Endothelial cell of umbilical vein (primary cell): ENCODE data around the gene RNF150. TPM values are rescaled to one million over a fixed set of nuclear protein-coding genes. Genes with fewer than 3 reads are reported as not detected.

ENCODE experiments used
- BruUV-seq: library from RNA; stranded (reverse); fragments of 400-500 nt; replicated peaks from 2 replicates; lab custom pipeline; 2021; lab: Mats Ljungman, UMichigan
- CTCF ChIA-PET: fragments of 300-600, 350-600 bp; sonication (Branson Sonifier 250); formaldehyde crosslinking; loops from one replicate; lab custom pipeline; 2021; ENCODE audit warnings: antibody characterized with exemption, inconsistent platforms; lab: Charles Lee
- POLR2A ChIA-PET: fragments of 300-600, 350-600 bp; sonication (Branson Sonifier 250); formaldehyde crosslinking; loops from one replicate; lab custom pipeline; 2021; ENCODE audit warnings: antibody characterized with exemption, inconsistent platforms; lab: Charles Lee
- DNase-seq: peaks from one replicate; pipeline ENCODE4 v3.0.0-alpha.2; 2011; ENCODE audit warnings: low read depth, low spot score
- FAIRE-seq: peaks from 2 replicates; lab custom pipeline; 2011; peaks lifted over from hg19 to GRCh38; lab: Jason Lieb, UNC
- H2AFZ ChIP-seq: 2 replicates; pipeline ENCODE4 v1.6.0; 2012; ENCODE audit warnings: low read depth, low read length, control low read depth, inconsistent platforms
- H3K27ac ChIP-seq: 2 replicates; pipeline ENCODE4 v1.5.1; 2011; ENCODE audit warnings: low read depth, mild to moderate bottlenecking, control low read depth, low read length, moderate library complexity; ENCODE audit not compliant: insufficient read depth
- H3K27me3 ChIP-seq, 2 experiments: 2 replicates each; pipeline versions ENCODE4 v1.6.0 to v1.6.1; 2011; ENCODE audit warnings: low read length in 2 of 2, mixed read lengths in 1 of 2; ENCODE audit not compliant: control insufficient read depth in 2 of 2, insufficient read depth in 2 of 2
- H3K36me3 ChIP-seq, 2 experiments: 2 replicates in 1 of 2; 3 replicates in 1 of 2; pipeline ENCODE4 v1.5.1; 2011; ENCODE audit warnings: low read length in 2 of 2, mild to moderate bottlenecking in 1 of 2, moderate library complexity in 1 of 2; ENCODE audit not compliant: control insufficient read depth in 2 of 2, insufficient read depth in 2 of 2; ENCODE audit errors: extremely low read depth in 1 of 2
- H3K4me1 ChIP-seq: 3 replicates; pipeline ENCODE4 v1.5.1; 2011; ENCODE audit warnings: mild to moderate bottlenecking, low read length; ENCODE audit not compliant: control insufficient read depth, insufficient read depth; ENCODE audit errors: extremely low read depth
- H3K4me2 ChIP-seq: 2 replicates; pipeline ENCODE4 v1.6.1; 2011; ENCODE audit warnings: low read length, control low read depth, mixed read lengths; ENCODE audit not compliant: insufficient read depth
- H3K4me3 ChIP-seq, 3 experiments: fragments of 200-600 bp in 1 of 3; sonication (generic), shearing (Covaris generic) in 1 of 3; replicated peaks in 1 of 3; 2 replicates each; pipeline ENCODE4 v1.5.1; 2011 to 2016; ENCODE audit warnings: control low read depth in 3 of 3, low read length in 3 of 3, mild to moderate bottlenecking in 2 of 3, inconsistent platforms in 1 of 3, low read depth in 1 of 3, moderate library complexity in 1 of 3; ENCODE audit not compliant: insufficient read depth in 1 of 3
- H3K79me2 ChIP-seq: 2 replicates; pipeline ENCODE4 v1.6.0; 2012; ENCODE audit warnings: low read length, inconsistent platforms; ENCODE audit not compliant: control insufficient read depth, insufficient read depth
- H3K9ac ChIP-seq: replicated peaks from 2 replicates; pipeline ENCODE3; 2011; ENCODE audit warnings: low read length, control low read depth; ENCODE audit not compliant: insufficient read depth; ENCODE audit errors: extremely low read depth
- H3K9me1 ChIP-seq: replicated peaks from 3 replicates; pipeline ENCODE4 v1.6.0; 2011; ENCODE audit warnings: mild to moderate bottlenecking, low read length; ENCODE audit not compliant: control insufficient read depth, insufficient read depth; ENCODE audit errors: extremely low read depth
- H3K9me3 ChIP-seq: replicated peaks from 2 replicates; pipeline ENCODE4 v1.5.1; 2012; ENCODE audit warnings: low read length, inconsistent platforms; ENCODE audit not compliant: control insufficient read depth, insufficient read depth
- H4K20me1 ChIP-seq: replicated peaks from 2 replicates; pipeline ENCODE3; 2011; ENCODE audit warnings: mild to moderate bottlenecking, low read length; ENCODE audit not compliant: control insufficient read depth, insufficient read depth; ENCODE audit errors: extremely low read depth
- EZH2 ChIP-seq: IDR thresholded peaks from 2 replicates; pipeline ENCODE4 v1.6.1; 2012; ENCODE audit warnings: borderline replicate concordance, low read depth, mild to moderate bottlenecking, moderate library complexity, low read length, inconsistent platforms; ENCODE audit not compliant: severe bottlenecking
- FOS ChIP-seq: IDR thresholded peaks from 2 replicates; pipeline ENCODE4 v1.6.1; 2011; ENCODE audit warnings: mild to moderate bottlenecking, low read length, moderate library complexity, borderline replicate concordance; ENCODE audit not compliant: insufficient read depth
- GATA2 ChIP-seq: IDR thresholded peaks from 2 replicates; pipeline ENCODE4 v1.7.0; 2011; ENCODE audit warnings: low read depth, mild to moderate bottlenecking, moderate library complexity, mixed read lengths, low read length; ENCODE audit not compliant: insufficient read length, insufficient read depth
- JUN ChIP-seq: IDR thresholded peaks from 2 replicates; pipeline ENCODE4 v1.6.1; 2011; ENCODE audit warnings: borderline replicate concordance, low read depth; ENCODE audit not compliant: insufficient read length, insufficient read depth
- MYC ChIP-seq: IDR thresholded peaks from one replicate; pipeline ENCODE4 v1.6.1; 2011; ENCODE audit warnings: mild to moderate bottlenecking, low read depth, low read length
- POLR2A ChIP-seq: IDR thresholded peaks from 2 replicates; pipeline ENCODE4 v1.6.1; 2012; ENCODE audit warnings: low read depth, mild to moderate bottlenecking, control low read depth, low read length
- POLR2AphosphoS5 ChIP-seq: IDR thresholded peaks from 2 replicates; pipeline ENCODE4 v1.6.1; 2012; ENCODE audit warnings: low read depth, mild to moderate bottlenecking, control low read depth, low read length, moderate library complexity; ENCODE audit not compliant: insufficient read depth
- dilution Hi-C: fragments of 300-500 bp; cut with MboI; formaldehyde crosslinking; loops from one replicate; pipeline ENCODE4 v1.15.0; 2019; ENCODE audit warnings: low sequenced_read_pairs; ENCODE audit not compliant: extremely low pct_ligation_motif_present
- intact Hi-C: fragments of 100-400 bp; cut with micrococcal nuclease; formaldehyde crosslinking; loops from one replicate; pipeline ENCODE4 v1.10.0; 2022
- polyA plus RNA-seq, 4 experiments: library from polyadenylated mRNA; depleted of rRNA in 3 of 4; stranded (reverse) in 3 of 4; unstranded in 1 of 4; fragments of >200 nt; gene quantifications; 2 replicates each; pipeline versions ENCODE4 v1.2.1 to v1.2.3, GENCODE V29; 2011 to 2012; ENCODE audit warnings: missing spikeins in 1 of 4
- total RNA-seq: library from RNA; stranded (reverse); gene quantifications from 2 replicates; pipeline ENCODE4 v1.2.3, GENCODE V29; 2021
- TF ChIP-seq, protein P1 (sequence below): IDR thresholded peaks from 2 replicates; pipeline ENCODE4 v1.6.1; 2011; ENCODE audit not compliant: insufficient read depth, insufficient read length
- TF ChIP-seq, protein P2 (sequence below), 2 donors: IDR thresholded peaks; 1 replicate in 1 of 2; 2 replicates in 1 of 2; pipeline ENCODE4 v1.5.1; 2011; ENCODE audit warnings: low read length in 2 of 2, mild to moderate bottlenecking in 2 of 2, moderate library complexity in 2 of 2, control low read depth in 1 of 2, inconsistent platforms in 1 of 2, low read depth in 1 of 2; ENCODE audit not compliant: insufficient read depth in 1 of 2; ENCODE audit errors: extremely low read depth in 1 of 2

Gene RNF150
- total and polyA plus RNA-seq, 2 donors (not counting 3 experiments of a cell fraction or from before 2014, with no cell fraction given), result 0.33 to 0.35 TPM

DNA sequence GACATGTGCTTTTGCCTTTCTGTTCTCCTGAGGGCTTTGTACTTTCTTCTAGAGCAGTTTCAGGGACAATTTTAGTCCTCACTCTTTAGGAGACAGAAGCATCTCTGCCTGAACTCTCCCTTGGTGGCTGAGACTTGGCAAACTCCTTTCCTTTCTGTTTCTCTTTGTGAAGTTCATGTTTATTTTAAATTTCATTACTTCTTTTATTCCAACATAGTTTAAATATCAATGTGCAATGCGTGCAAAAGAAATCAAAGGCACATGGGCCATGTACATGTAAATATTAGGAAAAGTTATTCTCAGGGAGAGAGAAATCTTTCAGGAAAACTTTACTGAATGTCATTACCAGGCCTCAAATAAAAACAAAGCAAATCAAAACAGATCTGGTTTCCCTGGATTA is 177.6 kb downstream of the RNF150 start:
- no peak overlapping the region for H3K9ac ChIP-seq
- H3K4me2 ChIP-seq, result no peak overlapping the region
- H4K20me1 ChIP-seq, result no peaks in the 10 kb centered on the region
- dilution Hi-C loops (no loop called here), intact Hi-C loops (no loop called here)
- H3K27ac ChIP-seq, result no peak overlapping the region
- H3K4me1 ChIP-seq, result no peaks in the 10 kb centered on the region
- no peak for TF ChIP-seq JUN
- no peaks in the 10 kb centered on the region for H3K9me3 ChIP-seq
- no peaks in the 10 kb centered on the region for H3K36me3 ChIP-seq
- ChIA-PET CTCF (interaction anchor here (0.7 kb wide), 1 partner anchor 11 kb away, joined by 3 read pairs; no protein-coding TSS in a partner anchor), POLR2A (no interaction called here)
- no peaks in the 10 kb centered on the region for H3K27me3 ChIP-seq
- H3K79me2 ChIP-seq, result no peaks in the 10 kb centered on the region
- H3K4me3 ChIP-seq, result no peak overlapping the region
- no peak for DNase-seq
- no peak overlapping the region for H2AFZ ChIP-seq
- no TSS peak for BruUV-seq
- no peaks in the 10 kb centered on the region for H3K9me1 ChIP-seq
- FAIRE-seq, result no peak

DNA sequence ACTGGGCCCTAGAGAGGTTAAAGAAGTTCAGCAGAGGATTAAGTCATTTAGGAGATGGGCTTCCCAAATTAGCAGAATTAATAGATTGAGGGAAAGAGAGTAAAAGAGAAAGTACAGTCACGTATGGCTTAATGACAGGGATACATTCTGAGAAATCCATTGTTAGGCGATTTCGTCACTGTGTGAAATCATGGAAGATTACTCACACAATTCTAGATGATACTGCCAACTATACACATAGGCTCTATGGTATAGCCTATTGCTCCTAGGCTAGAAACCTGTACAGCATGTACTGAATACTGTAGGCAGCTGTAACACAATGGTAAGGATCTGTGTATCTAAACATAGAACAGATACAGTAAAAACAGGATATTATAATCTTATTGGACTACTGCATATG is 180.6 kb downstream of the RNF150 start:
- Histone ChIP-seq H3K4me1 (peaks cover under 1% of the 10 kb centered on the region), H3K79me2 (no peaks in the 10 kb centered on the region), H3K27ac (no peak overlapping the region), H3K4me3 (no peak overlapping the region), H3K36me3 (no peaks in the 10 kb centered on the region), H3K9ac (no peak overlapping the region), H2AFZ (no peak overlapping the region), H3K9me3 (no peaks in the 10 kb centered on the region), H3K9me1 (no peaks in the 10 kb centered on the region), H4K20me1 (no peaks in the 10 kb centered on the region), H3K4me2 (no peak overlapping the region), H3K27me3 (no peaks in the 10 kb centered on the region)
- ChIA-PET POLR2A (no interaction called here), CTCF (no interaction called here)
- no TSS peak for BruUV-seq
- dilution Hi-C loops, result no loop called here
- DNase-seq (no peak), FAIRE-seq (no peak)
- intact Hi-C loops, result no loop called here
- TF ChIP-seq, protein P1, sequence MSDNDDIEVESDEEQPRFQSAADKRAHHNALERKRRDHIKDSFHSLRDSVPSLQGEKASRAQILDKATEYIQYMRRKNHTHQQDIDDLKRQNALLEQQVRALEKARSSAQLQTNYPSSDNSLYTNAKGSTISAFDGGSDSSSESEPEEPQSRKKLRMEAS, result no peak
- no peak for TF ChIP-seq POLR2AphosphoS5
- TF ChIP-seq POLR2A, result no peak
- no peak for TF ChIP-seq FOS
- TF ChIP-seq JUN, result no peak
- TF ChIP-seq, protein P2, sequence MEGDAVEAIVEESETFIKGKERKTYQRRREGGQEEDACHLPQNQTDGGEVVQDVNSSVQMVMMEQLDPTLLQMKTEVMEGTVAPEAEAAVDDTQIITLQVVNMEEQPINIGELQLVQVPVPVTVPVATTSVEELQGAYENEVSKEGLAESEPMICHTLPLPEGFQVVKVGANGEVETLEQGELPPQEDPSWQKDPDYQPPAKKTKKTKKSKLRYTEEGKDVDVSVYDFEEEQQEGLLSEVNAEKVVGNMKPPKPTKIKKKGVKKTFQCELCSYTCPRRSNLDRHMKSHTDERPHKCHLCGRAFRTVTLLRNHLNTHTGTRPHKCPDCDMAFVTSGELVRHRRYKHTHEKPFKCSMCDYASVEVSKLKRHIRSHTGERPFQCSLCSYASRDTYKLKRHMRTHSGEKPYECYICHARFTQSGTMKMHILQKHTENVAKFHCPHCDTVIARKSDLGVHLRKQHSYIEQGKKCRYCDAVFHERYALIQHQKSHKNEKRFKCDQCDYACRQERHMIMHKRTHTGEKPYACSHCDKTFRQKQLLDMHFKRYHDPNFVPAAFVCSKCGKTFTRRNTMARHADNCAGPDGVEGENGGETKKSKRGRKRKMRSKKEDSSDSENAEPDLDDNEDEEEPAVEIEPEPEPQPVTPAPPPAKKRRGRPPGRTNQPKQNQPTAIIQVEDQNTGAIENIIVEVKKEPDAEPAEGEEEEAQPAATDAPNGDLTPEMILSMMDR (IDR thresholded peaks at IDR 0.05; ENCODE audit: extremely low read depth in 1 of 2, insufficient read depth in 1 of 2, low read depth in 1 of 2, low read length in 2 of 2), result no peak
- TF ChIP-seq EZH2, result no peak
- no peak for TF ChIP-seq GATA2
- no peak for TF ChIP-seq MYC
